ENCODE measurements around the gene PIGK.
A peak's percentile ranks its signal among the peaks of the same experiment; 100 is the strongest.
"Not testable (repeated sequence)": the region's sequence is repeated elsewhere in the genome, so short reads cannot be mapped to it uniquely, and the experiment has no call there.

The PIGK gene

GRCh38 chr1:77219166-77219887, at the start of gene PIGK:
TSS of gene PIGK (minus strand) at chr1:77219430. CDS start at chr1:77219402, 28 bp downstream.
- peak; percentile 81 to 85 for DNase-seq

GRCh38 chr1:77267035-77267434, 47.8 kb upstream of the PIGK start:
- DNase-seq, result no peak

- no peak for DNase-seq
Measured at GRCh38 chr1:77265180-77265579, 46.0 kb upstream of the PIGK start.

GRCh38 chr1:77263708-77264107, 44.5 kb upstream of the PIGK start:
- DNase-seq, result no peak

- DNase-seq, result no peak
Measured at GRCh38 chr1:77253211-77253610, 34.0 kb upstream of the PIGK start.

- no peak for DNase-seq
Measured at GRCh38 chr1:77250126-77250525, 30.9 kb upstream of the PIGK start.

- no peak for DNase-seq
Measured at GRCh38 chr1:77245830-77246229, 26.6 kb upstream of the PIGK start.

GRCh38 chr1:77239311-77239710, 20.1 kb upstream of the PIGK start:
- DNase-seq, result no peak

GRCh38 chr1:77238462-77238861, 19.2 kb upstream of the PIGK start:
- DNase-seq, result no peak

GRCh38 chr1:77234943-77235342, 15.7 kb upstream of the PIGK start:
- no peak for DNase-seq

- no peak for DNase-seq
Measured at GRCh38 chr1:77234096-77234495, 14.9 kb upstream of the PIGK start.

GRCh38 chr1:77232829-77233228, 13.6 kb upstream of the PIGK start:
- no peak for DNase-seq

- DNase-seq, result no peak
Measured at GRCh38 chr1:77230051-77230450, 10.8 kb upstream of the PIGK start.

GRCh38 chr1:77228836-77229235, 9.6 kb upstream of the PIGK start:
- DNase-seq, result no peak

GRCh38 chr1:77227381-77227780, 8.2 kb upstream of the PIGK start:
- no peak for DNase-seq

- DNase-seq, result no peak
Measured at GRCh38 chr1:77222496-77222895, 3.3 kb upstream of the PIGK start.

GRCh38 chr1:77220687-77221463, 1.6 kb upstream of the PIGK start:
- DNase-seq, result no peak

- no peak for DNase-seq
Measured at GRCh38 chr1:77218477-77219165, 609 bp downstream of the PIGK start.

- DNase-seq, result not testable (repeated sequence)
Measured at GRCh38 chr1:77204043-77204442, 15.2 kb downstream of the PIGK start.

GRCh38 chr1:77202751-77203150, 16.5 kb downstream of the PIGK start:
- no peak for DNase-seq

GRCh38 chr1:77200806-77201205, 18.4 kb downstream of the PIGK start:
- DNase-seq, result no peak

- DNase-seq, result no peak
Measured at GRCh38 chr1:77200293-77200692, 18.9 kb downstream of the PIGK start.

- no peak for DNase-seq
Measured at GRCh38 chr1:77197351-77197750, 21.9 kb downstream of the PIGK start.

- no peak for DNase-seq
Measured at GRCh38 chr1:77193951-77194350, 25.3 kb downstream of the PIGK start.
